HepG2 (cell line): ENCODE data around the gene WDHD1. TPM values are rescaled to one million over a fixed set of nuclear protein-coding genes. Genes with fewer than 3 reads are reported as not detected.
A peak's percentile ranks its signal among the peaks of the same experiment; 100 is the strongest.

Experiments used
- ATAC-seq: fragments of 200-7000 bp; cut with Tn5 transposase; 3 replicates; pipeline ENCODE4 v1.9.1; 2020; ENCODE audit warnings: mild to moderate bottlenecking, moderate library complexity
- BruUV-seq: library from RNA; stranded (reverse); fragments of 400-500 nt; replicated peaks from 2 replicates; lab custom pipeline; 2021; lab: Mats Ljungman, UMichigan
- CTCF ChIA-PET: fragments of 300-600 bp; formaldehyde crosslinking; extraction: SDS; loops from one replicate; lab custom pipeline; 2021; ENCODE audit warnings: low total read pairs, inconsistent platforms, low intra/inter-chr PET ratio; lab: Yijun Ruan, JAX
- POLR2A ChIA-PET: fragments of 350-600 bp; sonication (Branson Sonifier 250); formaldehyde crosslinking; loops from one replicate; lab custom pipeline; 2020; ENCODE audit warnings: antibody characterized with exemption, inconsistent platforms; lab: Yijun Ruan, JAX
- DNase-seq: peaks from one replicate; pipeline ENCODE4 v3.0.0-alpha.2; 2015; ENCODE audit warnings: low spot score
- FAIRE-seq: peaks from 3 replicates; lab custom pipeline; 2011; peaks lifted over from hg19 to GRCh38; lab: Jason Lieb, UNC
- H2AFZ ChIP-seq: one replicate; pipeline ENCODE4 v1.6.1; 2011; ENCODE audit warnings: low read length, inconsistent platforms
- H3K27ac ChIP-seq: fragments of 300-600 bp; 3 replicates; pipeline ENCODE4 v1.8.0; 2011; ENCODE audit warnings: mixed run types, mild to moderate bottlenecking, mixed read lengths, low read length, inconsistent platforms; ENCODE audit not compliant: insufficient read depth; ENCODE audit errors: extremely low read length
- H3K27me3 ChIP-seq, 2 experiments: fragments of 200-600 bp in 1 of 2; 2 replicates in 1 of 2; 3 replicates in 1 of 2; pipeline versions ENCODE4 v1.6.0 to v1.8.0; 2011; ENCODE audit warnings: low read length in 2 of 2, mild to moderate bottlenecking in 2 of 2, moderate library complexity in 2 of 2, inconsistent platforms in 1 of 2; ENCODE audit not compliant: insufficient read depth in 2 of 2, control insufficient read depth in 1 of 2
- H3K36me3 ChIP-seq, 2 experiments: fragments of 200-600 bp in 1 of 2; replicated peaks in 1 of 2; 2 replicates in 1 of 2; 3 replicates in 1 of 2; pipeline versions ENCODE4 v1.5.1 to v1.8.0; 2011; ENCODE audit warnings: low read length in 2 of 2, inconsistent platforms in 1 of 2; ENCODE audit not compliant: insufficient read depth in 2 of 2, control insufficient read depth in 1 of 2
- H3K4me1 ChIP-seq: 2 replicates; pipeline ENCODE4 v1.5.1; 2012; ENCODE audit warnings: low read length, inconsistent platforms; ENCODE audit not compliant: insufficient read depth
- H3K4me2 ChIP-seq: 2 replicates; pipeline ENCODE4 v1.6.0; 2011; ENCODE audit warnings: low read depth, low read length, inconsistent platforms
- H3K4me3 ChIP-seq, 3 experiments: fragments of 200-600 bp in 1 of 3; sonication (generic), shearing (Covaris generic) in 1 of 3; replicated peaks in 1 of 3; 2 replicates each; pipeline ENCODE4 v1.5.1; 2011 to 2016; ENCODE audit warnings: low read length in 3 of 3, inconsistent platforms in 2 of 3, low read depth in 2 of 3, mild to moderate bottlenecking in 2 of 3, control low read depth in 1 of 3, mixed read lengths in 1 of 3; ENCODE audit not compliant: insufficient read depth in 1 of 3
- H3K79me2 ChIP-seq: one replicate; pipeline ENCODE4 v1.6.1; 2011; ENCODE audit warnings: low read length, inconsistent platforms; ENCODE audit not compliant: insufficient read depth
- H3K9ac ChIP-seq: 2 replicates; pipeline ENCODE4 v1.6.0; 2011; ENCODE audit warnings: mild to moderate bottlenecking, low read depth, low read length, inconsistent platforms; ENCODE audit not compliant: insufficient read depth
- H3K9me3 ChIP-seq: 2 replicates; pipeline ENCODE4 v1.5.1; 2012; ENCODE audit warnings: mild to moderate bottlenecking, low read length
- H4K20me1 ChIP-seq: 2 replicates; pipeline ENCODE4 v1.6.0; 2011; ENCODE audit warnings: inconsistent platforms, mild to moderate bottlenecking, low read length, moderate library complexity; ENCODE audit not compliant: insufficient read depth
- ERF ChIP-seq: IDR thresholded peaks from 2 replicates; pipeline ENCODE4 v1.6.1; 2018; ENCODE audit warnings: missing biosample characterization, missing genetic modification reagents
- HNF4G ChIP-seq, 2 experiments: sonication (generic) in 1 of 2; formaldehyde crosslinking in 1 of 2; IDR thresholded peaks; 2 replicates each; pipeline versions ENCODE4 v1.4.0 to v1.6.1; 2011 to 2020; ENCODE audit warnings: borderline replicate concordance in 2 of 2, low read depth in 2 of 2, mild to moderate bottlenecking in 2 of 2, low read length in 1 of 2, missing genetic modification reagents in 1 of 2, moderate library complexity in 1 of 2
- HOXA7 ChIP-seq: sonication (generic); formaldehyde crosslinking; IDR thresholded peaks from 2 replicates; pipeline ENCODE4 v1.8.1; 2022; ENCODE audit warnings: mild to moderate bottlenecking, missing genetic modification reagents, moderate library complexity
- KDM6A ChIP-seq: IDR thresholded peaks from 2 replicates; pipeline ENCODE4 v1.6.1; 2016; ENCODE audit warnings: low read depth
- NFATC3 ChIP-seq: sonication (generic); formaldehyde crosslinking; IDR thresholded peaks from 2 replicates; pipeline ENCODE4 v1.5.1; 2020; ENCODE audit warnings: mild to moderate bottlenecking, missing genetic modification reagents
- NR2F2 ChIP-seq: IDR thresholded peaks from 2 replicates; pipeline ENCODE4 v1.6.1; 2012; ENCODE audit warnings: low read depth, inconsistent platforms, borderline replicate concordance
- RAD51 ChIP-seq: fragments of 450-650 bp; IDR thresholded peaks from 2 replicates; pipeline ENCODE4 v1.6.1; 2016; ENCODE audit warnings: borderline replicate concordance
- ZBTB20 ChIP-seq: sonication (generic); formaldehyde crosslinking; IDR thresholded peaks from 2 replicates; pipeline ENCODE4 v1.8.1; 2023; ENCODE audit warnings: missing genetic modification reagents, low read depth, mild to moderate bottlenecking, borderline replicate concordance
- ZKSCAN8 ChIP-seq: IDR thresholded peaks from 2 replicates; pipeline ENCODE4 v1.6.1; 2016; ENCODE audit warnings: borderline replicate concordance, missing genetic modification reagents, missing compliant biosample characterization
- ZNF121 ChIP-seq: sonication (generic); formaldehyde crosslinking; IDR thresholded peaks from 2 replicates; pipeline ENCODE4 v1.5.0; 2020; ENCODE audit warnings: mild to moderate bottlenecking, missing genetic modification reagents
- ZNF124 ChIP-seq: sonication (generic); formaldehyde crosslinking; IDR thresholded peaks from 2 replicates; pipeline ENCODE4 v1.4.0; 2020; ENCODE audit warnings: missing genetic modification reagents
- ZNF343 ChIP-seq: sonication (generic); formaldehyde crosslinking; IDR thresholded peaks from 2 replicates; pipeline ENCODE4 v1.4.0; 2020; ENCODE audit warnings: mild to moderate bottlenecking, missing genetic modification reagents
- ZNF350 ChIP-seq: sonication (generic); formaldehyde crosslinking; IDR thresholded peaks from 2 replicates; pipeline ENCODE4 v1.4.0; 2020; ENCODE audit warnings: mild to moderate bottlenecking, low read depth, missing genetic modification reagents, borderline replicate concordance
- ZNF83 ChIP-seq: sonication (generic); formaldehyde crosslinking; IDR thresholded peaks from 2 replicates; pipeline ENCODE4 v1.4.0; 2020; ENCODE audit warnings: missing genetic modification reagents, mild to moderate bottlenecking, borderline replicate concordance
- ZSCAN21 ChIP-seq: sonication (generic); formaldehyde crosslinking; IDR thresholded peaks from 2 replicates; pipeline ENCODE4 v1.8.0; 2022; ENCODE audit warnings: mild to moderate bottlenecking, missing genetic modification reagents, moderate library complexity, borderline replicate concordance
- WGBS: methylation state at CpG from one replicate; pipeline ENCODE4 v1.1.6; 2017; ENCODE audit warnings: low lambda C conversion rate; 5-methylcytosine and 5-hydroxymethylcytosine counted together
- in situ Hi-C: cut with HindIII; loops from 2 replicates; pipeline ENCODE4 v1.10.0; 2017; ENCODE audit warnings: low pct_unique_long_range_greater_than_20kb; ENCODE audit not compliant: extremely low pct_ligation_motif_present
- intact Hi-C: fragments of 100-400 bp; cut with micrococcal nuclease; formaldehyde crosslinking; loops from one replicate; pipeline ENCODE4 v1.10.0; 2022; ENCODE audit not compliant: unreplicated experiment
- polyA plus RNA-seq, 8 experiments: library from polyadenylated mRNA; depleted of rRNA in 3 of 8; stranded (reverse) in 7 of 8; unstranded in 1 of 8; fragments of >200 nt; fragmentation: Illumina TruSeq in 4 of 8; extraction: Trizol in 4 of 8; gene quantifications; 2 replicates each; pipeline versions ENCODE4 v1.2.1 to v1.2.3, GENCODE V29; 2011 to 2016; ENCODE audit warnings: low read depth in 4 of 8, missing spikeins in 1 of 8, mixed read lengths in 1 of 8; ENCODE audit not compliant: insufficient read depth in 1 of 8
- total RNA-seq, 5 experiments: library from RNA; depleted of rRNA; stranded (reverse); fragments of >200 nt; fragmentation: Illumina TruSeq; extraction: Trizol; gene quantifications; 2 replicates each; pipeline ENCODE4 v1.2.3, GENCODE V29; 2016; ENCODE audit warnings: low read depth in 1 of 5
- TF ChIP-seq, protein P1 (sequence below): sonication (generic); formaldehyde crosslinking; IDR thresholded peaks from 2 replicates; pipeline ENCODE4 v1.5.0; 2020; ENCODE audit warnings: mild to moderate bottlenecking, missing genetic modification reagents, moderate library complexity
- TF ChIP-seq, protein P2 (sequence below): sonication (generic); formaldehyde crosslinking; IDR thresholded peaks from 2 replicates; pipeline ENCODE4 v1.5.1; 2020; ENCODE audit warnings: missing genetic modification reagents, mild to moderate bottlenecking, borderline replicate concordance
- TF ChIP-seq, protein P3 (sequence below): sonication (generic); formaldehyde crosslinking; IDR thresholded peaks from 2 replicates; pipeline ENCODE4 v1.4.0; 2020; ENCODE audit warnings: missing genetic modification reagents

WDHD1 gene
- total and polyA plus RNA-seq, 2 of the 13 experiments (the other 11 are each of a cell fraction or from before 2014, with no cell fraction given), result 5.5 to 27.5 TPM

DNA sequence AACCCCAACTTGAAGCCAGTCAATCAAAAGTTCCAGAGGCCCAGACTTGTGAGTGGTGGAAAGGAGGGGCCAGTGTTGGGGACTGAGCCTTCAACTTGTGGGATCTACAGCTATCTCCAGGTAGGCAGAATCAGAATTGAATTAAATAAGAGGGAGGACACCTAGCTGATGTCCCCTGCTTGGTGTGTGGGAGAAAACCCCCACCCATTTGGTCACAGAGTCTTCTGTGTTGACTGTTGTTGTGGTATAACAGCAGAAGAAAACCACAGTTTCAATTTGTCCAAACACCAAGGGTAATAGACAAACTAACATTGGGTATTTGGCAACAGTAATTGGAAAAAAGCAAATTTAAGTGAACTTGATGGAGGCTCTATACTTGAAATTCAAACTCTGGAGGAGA, 120.8 kb downstream of the WDHD1 start (continued):
- no peak for TF ChIP-seq RAD51
- TF ChIP-seq, protein P1, sequence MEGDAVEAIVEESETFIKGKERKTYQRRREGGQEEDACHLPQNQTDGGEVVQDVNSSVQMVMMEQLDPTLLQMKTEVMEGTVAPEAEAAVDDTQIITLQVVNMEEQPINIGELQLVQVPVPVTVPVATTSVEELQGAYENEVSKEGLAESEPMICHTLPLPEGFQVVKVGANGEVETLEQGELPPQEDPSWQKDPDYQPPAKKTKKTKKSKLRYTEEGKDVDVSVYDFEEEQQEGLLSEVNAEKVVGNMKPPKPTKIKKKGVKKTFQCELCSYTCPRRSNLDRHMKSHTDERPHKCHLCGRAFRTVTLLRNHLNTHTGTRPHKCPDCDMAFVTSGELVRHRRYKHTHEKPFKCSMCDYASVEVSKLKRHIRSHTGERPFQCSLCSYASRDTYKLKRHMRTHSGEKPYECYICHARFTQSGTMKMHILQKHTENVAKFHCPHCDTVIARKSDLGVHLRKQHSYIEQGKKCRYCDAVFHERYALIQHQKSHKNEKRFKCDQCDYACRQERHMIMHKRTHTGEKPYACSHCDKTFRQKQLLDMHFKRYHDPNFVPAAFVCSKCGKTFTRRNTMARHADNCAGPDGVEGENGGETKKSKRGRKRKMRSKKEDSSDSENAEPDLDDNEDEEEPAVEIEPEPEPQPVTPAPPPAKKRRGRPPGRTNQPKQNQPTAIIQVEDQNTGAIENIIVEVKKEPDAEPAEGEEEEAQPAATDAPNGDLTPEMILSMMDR (CRISPR knock-in tag), result no peak
- TF ChIP-seq ZNF343 (CRISPR knock-in tag), result no peak
- no peak for TF ChIP-seq ZNF124 (CRISPR knock-in tag)
- TF ChIP-seq NR2F2, result no peak
- TF ChIP-seq, all 625 proteins: peak for 0

DNA sequence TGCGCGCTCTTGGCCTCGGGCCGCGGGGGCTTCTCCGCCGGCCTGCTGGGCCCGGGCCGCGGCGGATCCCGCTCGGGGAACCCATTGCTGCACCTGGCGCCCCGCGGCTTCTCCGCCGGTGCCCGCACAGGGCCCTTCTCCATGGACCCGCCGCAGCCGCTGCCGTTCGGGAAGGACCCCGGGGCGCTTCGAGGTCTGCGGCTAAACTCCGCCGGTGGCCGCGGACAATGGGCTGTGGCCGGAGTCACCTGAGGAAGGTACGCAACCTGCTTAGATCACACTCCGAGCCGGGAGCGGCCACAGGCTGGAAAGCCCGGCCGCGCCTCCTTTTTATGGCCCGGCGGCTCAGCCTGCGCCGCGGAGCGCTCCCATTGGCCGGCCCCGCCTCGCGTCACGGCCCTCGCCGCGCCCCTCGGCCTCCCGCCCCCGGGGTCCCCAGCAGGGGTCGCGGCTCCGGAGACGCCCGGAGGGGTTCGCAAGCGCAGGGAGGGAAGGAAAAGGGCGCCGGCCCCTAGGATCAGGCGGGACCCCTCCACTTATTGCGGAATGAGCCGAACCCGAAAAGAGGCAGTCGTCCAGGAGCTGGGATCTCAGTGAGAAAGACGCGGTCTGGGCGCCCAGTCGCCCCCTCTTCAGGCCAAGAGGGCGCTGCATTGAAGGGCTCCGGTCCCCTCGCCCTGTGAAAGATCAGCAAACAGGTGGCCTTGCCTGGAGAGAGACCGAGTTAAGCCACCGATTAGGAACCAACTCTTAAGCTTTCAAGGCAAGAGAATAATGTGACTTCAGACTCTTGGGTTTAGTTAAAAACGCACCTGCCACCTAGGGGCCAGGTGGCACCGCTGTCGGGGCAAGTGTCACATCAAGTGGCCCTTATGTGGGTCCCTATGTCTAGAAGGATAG, 124.1 kb downstream of the WDHD1 start, which contains the start of gene GCH1:
GCH1 (minus strand) TSS at position 306 of the 900 bp plus-strand sequence; CDS start at position 143, 163 bp downstream.
- Histone ChIP-seq H3K79me2 (peaks cover 22% of the 10 kb centered on the region), H3K4me2 (peak within 1 kb of the TSS; percentile 91), H3K4me3 (peak within 1 kb of the TSS; percentile 82 to 98 (median 93)), H3K9me3 (no peaks in the 10 kb centered on the region), H3K36me3 (no peaks in the 10 kb centered on the region; a peak in 1 of 5 replicates), H3K27ac (peak within 1 kb of the TSS; percentile 92), H2AFZ (peak within 1 kb of the TSS; percentile 85), H3K9ac (peak within 1 kb of the TSS; percentile 84), H4K20me1 (peaks cover 2% of the 10 kb centered on the region; the same call in 1 of the 2 replicates), H3K4me1 (peaks cover 33% of the 10 kb centered on the region), H3K27me3 (no peaks in the 10 kb centered on the region; a peak in 1 of 5 replicates)
- intact Hi-C loops (loop anchor here (5.0 to 10.0 kb wide), 4 partner anchors 40 to 338 kb away; partner anchors contain the start of gene SAMD4A), in situ Hi-C loops (no loop called here)
- FAIRE-seq, result peak; percentile 48
- peak; percentile 72 for DNase-seq
- 1% methylated on average over 13 of the region's 83 CpGs for WGBS
- TSS peak; percentile 93 for BruUV-seq
- POLR2A ChIA-PET, result interaction anchor here (0.9 to 1.9 kb wide), 4 partner anchors 9 to 65 kb away, joined by 3 to 8 read pairs (median 4); no protein-coding TSS in a partner anchor
- CTCF ChIA-PET, result no interaction called here
- ATAC-seq, result peak; percentile 94
- TF ChIP-seq ZNF121 (CRISPR knock-in tag) (peak; percentile 38; the same call in 1 of the 2 replicates), HOXA7 (CRISPR knock-in tag) (no peak), ZSCAN21 (CRISPR knock-in tag) (no peak), ZBTB20 (no peak), HNF4G (IDR thresholded peaks at IDR 0.05; ENCODE audit: borderline replicate concordance, low read depth, low read length) (no peak), HNF4G (CRISPR knock-in tag; IDR thresholded peaks at IDR 0.05; ENCODE audit: borderline replicate concordance, low read depth) (no peak), KDM6A (CRISPR knock-in tag) (no peak), NFATC3 (CRISPR knock-in tag) (no peak), ZKSCAN8 (CRISPR knock-in tag) (no peak), ZNF350 (CRISPR knock-in tag) (no peak), ERF (no peak; the same call in 1 of the 2 replicates), ZNF83 (CRISPR knock-in tag) (no peak)
- TF ChIP-seq, protein P2, sequence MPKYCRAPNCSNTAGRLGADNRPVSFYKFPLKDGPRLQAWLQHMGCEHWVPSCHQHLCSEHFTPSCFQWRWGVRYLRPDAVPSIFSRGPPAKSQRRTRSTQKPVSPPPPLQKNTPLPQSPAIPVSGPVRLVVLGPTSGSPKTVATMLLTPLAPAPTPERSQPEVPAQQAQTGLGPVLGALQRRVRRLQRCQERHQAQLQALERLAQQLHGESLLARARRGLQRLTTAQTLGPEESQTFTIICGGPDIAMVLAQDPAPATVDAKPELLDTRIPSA, result no peak
- TF ChIP-seq, protein P3, sequence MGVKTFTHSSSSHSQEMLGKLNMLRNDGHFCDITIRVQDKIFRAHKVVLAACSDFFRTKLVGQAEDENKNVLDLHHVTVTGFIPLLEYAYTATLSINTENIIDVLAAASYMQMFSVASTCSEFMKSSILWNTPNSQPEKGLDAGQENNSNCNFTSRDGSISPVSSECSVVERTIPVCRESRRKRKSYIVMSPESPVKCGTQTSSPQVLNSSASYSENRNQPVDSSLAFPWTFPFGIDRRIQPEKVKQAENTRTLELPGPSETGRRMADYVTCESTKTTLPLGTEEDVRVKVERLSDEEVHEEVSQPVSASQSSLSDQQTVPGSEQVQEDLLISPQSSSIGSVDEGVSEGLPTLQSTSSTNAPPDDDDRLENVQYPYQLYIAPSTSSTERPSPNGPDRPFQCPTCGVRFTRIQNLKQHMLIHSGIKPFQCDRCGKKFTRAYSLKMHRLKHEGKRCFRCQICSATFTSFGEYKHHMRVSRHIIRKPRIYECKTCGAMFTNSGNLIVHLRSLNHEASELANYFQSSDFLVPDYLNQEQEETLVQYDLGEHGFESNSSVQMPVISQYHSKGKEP, result no peak
